Left ventricle myocardium inferior (tissue), 1 donor: ENCODE measurements around the gene ACOXL. TPM values are rescaled to one million over a fixed set of nuclear protein-coding genes. Genes with fewer than 3 reads are reported as not detected.

Source experiments
- DNase-seq: peaks from one replicate; pipeline ENCODE4 v3.0.0-alpha.2; 2020
- H3K27ac ChIP-seq: fragments of 200-600 bp; replicated peaks from 2 replicates; pipeline ENCODE4 v1.8.0; 2021
- H3K27me3 ChIP-seq: fragments of 200-600 bp; 2 replicates; pipeline ENCODE4 v1.8.0; 2021; ENCODE audit warnings: low read depth
- H3K36me3 ChIP-seq: fragments of 200-600 bp; 2 replicates; pipeline ENCODE4 v1.8.0; 2021
- H3K4me1 ChIP-seq: fragments of 200-600 bp; 2 replicates; pipeline ENCODE4 v1.8.0; 2021
- H3K4me3 ChIP-seq: fragments of 200-600 bp; 2 replicates; pipeline ENCODE4 v1.8.0; 2021; ENCODE audit warnings: mild to moderate bottlenecking, moderate library complexity
- H3K9me3 ChIP-seq: fragments of 200-600 bp; replicated peaks from 2 replicates; pipeline ENCODE4 v1.8.0; 2021
- CTCF ChIP-seq: fragments of 200-600 bp; IDR thresholded peaks from 2 replicates; pipeline ENCODE4 v1.8.0; 2021; ENCODE audit warnings: antibody characterized with exemption, mild to moderate bottlenecking, borderline replicate concordance
- intact Hi-C: fragments of 100-400 bp; cut with micrococcal nuclease; formaldehyde crosslinking; loops from one replicate; pipeline ENCODE4 v1.11.0; 2022
- total RNA-seq: library from RNA; stranded (reverse); fragmentation: NEBNext Ultra II Directional; extraction: Animal tissue kit (Norgen Biotek cat#: 25700); gene quantifications from one replicate; pipeline ENCODE4 v1.2.1, GENCODE V29; 2021
- donor health status: DM: no; HTN: yes; CAD: no; lungs with severe emphysema.

The ACOXL gene
- total RNA-seq, 1 donor from 2014 or later = not detected

- Histone ChIP-seq H3K27ac (peak overlapping the region; percentile 56), H3K36me3 (no peaks in the 10 kb centered on the region)
Measured at GRCh38 chr2:110978756-110979470, 246.5 kb downstream of the ACOXL start.

DNA sequence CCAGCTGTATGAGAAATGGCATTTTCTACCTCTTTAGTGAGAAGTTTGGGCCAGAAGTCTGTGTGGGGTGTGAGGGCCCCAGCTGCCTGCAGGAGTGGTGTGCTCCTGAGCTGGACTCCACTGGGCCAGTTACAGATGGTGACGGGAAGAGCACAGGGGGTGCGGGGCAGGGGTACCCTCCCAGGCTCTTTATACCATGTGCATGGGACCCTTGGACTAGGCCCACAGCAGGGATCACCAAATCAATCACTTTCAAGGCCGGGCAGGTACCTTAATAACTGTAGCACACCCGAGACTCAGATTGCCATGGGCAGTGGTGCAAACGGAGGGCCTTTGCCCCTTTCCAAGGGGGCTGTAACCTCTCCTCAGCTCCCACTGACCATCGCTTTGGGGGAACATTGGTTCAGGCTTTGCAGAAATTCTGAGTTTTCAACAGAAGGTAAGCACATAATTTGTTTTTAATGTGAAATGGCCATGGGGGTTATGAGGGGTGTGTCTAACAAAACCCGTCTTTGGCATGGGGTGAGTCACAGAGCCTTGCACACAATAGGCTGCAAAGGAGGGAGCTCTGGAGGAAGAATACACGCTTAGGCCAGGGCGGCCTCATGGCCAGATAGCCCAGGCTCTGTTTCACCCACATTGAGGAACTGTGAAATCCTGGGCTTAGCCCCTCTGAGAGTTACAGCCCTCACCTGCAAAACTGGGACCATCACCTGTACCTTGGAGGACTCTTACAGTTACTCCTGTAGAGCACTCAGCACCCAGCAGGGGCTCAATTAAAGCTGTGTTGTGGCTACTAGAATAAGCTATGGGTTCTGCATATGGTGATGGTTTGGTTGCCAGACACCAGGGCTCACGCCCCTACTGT is 247.3 kb downstream of the ACOXL start:
- intact Hi-C loops = no loop called here
- no peak for DNase-seq
- TF ChIP-seq CTCF = no peak
- H3K36me3 ChIP-seq = no peaks in the 10 kb centered on the region
- no peaks in the 10 kb centered on the region for H3K9me3 ChIP-seq
- no peak overlapping the region for H3K4me3 ChIP-seq
- H3K4me1 ChIP-seq = peaks cover 21% of the 10 kb centered on the region
- no peaks in the 10 kb centered on the region for H3K27me3 ChIP-seq
- peak overlapping the region; percentile 56 for H3K27ac ChIP-seq

More at GRCh38 chr2:110978756-110979470, 246.5 kb downstream of the ACOXL start:
- Histone ChIP-seq H3K4me1 (peaks cover 21% of the 10 kb centered on the region), H3K4me3 (no peak overlapping the region), H3K27me3 (no peaks in the 10 kb centered on the region), H3K9me3 (no peaks in the 10 kb centered on the region)
- intact Hi-C loops = no loop called here
- no peak for TF ChIP-seq CTCF
- DNase-seq = no peak

DNA sequence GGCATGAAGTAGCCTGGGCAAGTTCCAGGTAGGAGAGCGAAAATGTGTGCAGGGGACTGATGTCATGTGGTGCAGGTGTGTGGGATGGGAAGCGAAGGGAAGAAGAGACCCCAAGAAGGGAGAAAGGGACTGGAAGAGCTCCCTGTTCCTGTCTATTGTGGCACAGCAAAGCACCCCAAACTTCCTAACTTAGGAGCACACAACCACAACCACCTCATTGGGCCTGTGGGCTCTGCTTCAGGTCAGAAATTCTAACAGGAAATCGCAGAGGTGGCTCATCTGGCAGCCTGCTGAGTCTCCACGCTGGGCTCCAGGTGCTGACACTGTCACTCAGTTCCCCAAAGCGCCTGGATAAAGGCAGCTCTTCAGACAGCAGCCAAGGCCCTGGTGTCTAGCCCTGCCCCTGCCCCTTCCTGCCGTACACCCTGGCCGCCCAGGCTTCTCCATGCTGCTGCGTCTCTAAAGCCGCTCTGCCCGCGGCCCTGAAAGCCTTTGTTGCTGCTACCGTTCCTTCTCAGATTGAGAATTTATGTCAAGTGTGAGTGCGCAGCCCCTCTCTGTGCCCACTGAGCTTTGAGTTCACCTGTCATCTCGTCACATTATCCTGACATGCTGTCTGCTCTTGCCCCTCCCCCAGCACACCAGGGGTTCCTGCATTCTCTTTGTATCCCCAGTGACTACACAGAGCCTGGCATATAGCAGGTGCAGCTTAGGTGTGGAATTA is 248.1 kb downstream of the ACOXL start:
- Histone ChIP-seq H3K27me3 (no peaks in the 10 kb centered on the region), H3K4me3 (no peak overlapping the region), H3K36me3 (no peaks in the 10 kb centered on the region), H3K9me3 (no peaks in the 10 kb centered on the region), H3K4me1 (peaks cover 21% of the 10 kb centered on the region), H3K27ac (no peak overlapping the region)
- intact Hi-C loops = no loop called here
- DNase-seq = peak; percentile 18
- TF ChIP-seq CTCF = no peak

- intact Hi-C loops = no loop called here
- no peaks in the 10 kb centered on the region for H3K27me3 ChIP-seq
- no peak for TF ChIP-seq CTCF
- no peak overlapping the region for H3K4me3 ChIP-seq
- H3K9me3 ChIP-seq = no peaks in the 10 kb centered on the region
- no peaks in the 10 kb centered on the region for H3K36me3 ChIP-seq
- H3K4me1 ChIP-seq = peaks cover 21% of the 10 kb centered on the region
- H3K27ac ChIP-seq = no peak overlapping the region
- DNase-seq = no peak
Measured at GRCh38 chr2:110983133-110983532, 250.8 kb downstream of the ACOXL start.

- intact Hi-C loops = no loop called here
- Histone ChIP-seq H3K36me3 (no peaks in the 10 kb centered on the region), H3K4me3 (no peak overlapping the region), H3K27me3 (no peaks in the 10 kb centered on the region), H3K27ac (no peak overlapping the region), H3K4me1 (peaks cover 8% of the 10 kb centered on the region), H3K9me3 (no peaks in the 10 kb centered on the region)
- no peak for DNase-seq
- no peak for TF ChIP-seq CTCF
Measured at GRCh38 chr2:110984694-110985490, 252.5 kb downstream of the ACOXL start.
